Heart left ventricle (tissue), 16 donors: ENCODE results near the gene CRYGA. TPM values are rescaled to one million over a fixed set of nuclear protein-coding genes. Genes with fewer than 3 reads are reported as not detected.

ENCODE experiments used
- ATAC-seq, 4 donors: fragments of 200-7000 bp; cut with Tn5 transposase; one replicate each; pipeline ENCODE4 v1.9.1; 2020 to 2022; ENCODE audit warnings: moderate library complexity in 4 of 4, mild to moderate bottlenecking in 3 of 4, moderate number of reproducible peaks in 1 of 4
- DNase-seq, 5 donors: peaks; one replicate each; pipeline ENCODE4 v3.0.0-alpha.2; 2020
- H3K27ac ChIP-seq, 12 donors: fragments of 200-600 bp; sonication (generic) in 4 of 12; one replicate each; pipeline versions ENCODE4 v1.5.0 to v1.8.0; 2016 to 2022; ENCODE audit warnings: mild to moderate bottlenecking in 2 of 12
- H3K27me3 ChIP-seq, 9 donors: fragments of 200-600 bp; sonication (generic) in 2 of 9; one replicate each; pipeline versions ENCODE4 v1.5.1 to v1.8.0; 2016 to 2022; ENCODE audit warnings: mild to moderate bottlenecking in 3 of 9
- H3K36me3 ChIP-seq, 9 donors: fragments of 200-600 bp; sonication (generic) in 2 of 9; one replicate each; pipeline versions ENCODE4 v1.5.0 to v1.8.0; 2018 to 2022; ENCODE audit warnings: mild to moderate bottlenecking in 2 of 9
- H3K4me1 ChIP-seq, 12 donors: fragments of 200-600 bp; sonication (generic) in 4 of 12; one replicate each; pipeline versions ENCODE4 v1.5.0 to v1.8.0; 2016 to 2022; ENCODE audit warnings: mild to moderate bottlenecking in 3 of 12
- H3K4me3 ChIP-seq, 12 donors: fragments of 200-600 bp; sonication (generic) in 4 of 12; one replicate each; pipeline versions ENCODE4 v1.5.0 to v1.8.0; 2017 to 2022; ENCODE audit warnings: mild to moderate bottlenecking in 9 of 12, moderate library complexity in 4 of 12
- H3K9me3 ChIP-seq, 12 donors: fragments of 200-600 bp; sonication (generic) in 4 of 12; one replicate each; pipeline versions ENCODE4 v1.5.0 to v1.8.0; 2016 to 2022; ENCODE audit warnings: mild to moderate bottlenecking in 1 of 12
- POLR2A ChIP-seq, 2 donors: fragments of 450-650 bp; IDR thresholded peaks; one replicate each; pipeline ENCODE4 v1.6.1; 2017; ENCODE audit warnings: antibody characterized with exemption in 2 of 2, mild to moderate bottlenecking in 2 of 2, moderate library complexity in 2 of 2
- WGBS, 4 donors: extraction: QIAGEN DNeasy Blood & Tissue Kit in 2 of 4; methylation state at CpG; one replicate each; pipeline versions ENCODE4 v1.1.5 to v1.1.7; 2013 to 2018; 5-methylcytosine and 5-hydroxymethylcytosine counted together
- intact Hi-C, 10 donors: fragments of 100-400 bp; cut with DNase I; formaldehyde crosslinking; loops; one replicate each; pipeline versions ENCODE4 v1.11.1 to v1.14.2; 2022
- polyA plus RNA-seq, 2 donors: library from polyadenylated mRNA; stranded (reverse); fragments of 200-250 nt; gene quantifications; one replicate each; pipeline ENCODE4 v1.2.3, GENCODE V29; 2013
- total RNA-seq, 9 donors: library from RNA; depleted of rRNA in 2 of 9; stranded (reverse); fragments of >200 nt in 2 of 9; fragmentation: NEBNext Ultra II Directional in 3 of 9; extraction: Animal tissue kit (Norgen Biotek cat#: 25700) in 3 of 9; gene quantifications; one replicate each; pipeline versions ENCODE4 v1.1.0 to v1.2.4, GENCODE V29; 2016 to 2023
- TF ChIP-seq, protein P1 (sequence below), 12 donors: fragments of 200-600 bp; sonication (generic) in 4 of 12; IDR thresholded peaks; one replicate each; pipeline versions ENCODE4 v1.5.0 to v1.8.0; 2018 to 2022; ENCODE audit warnings: antibody characterized with exemption in 12 of 12, mild to moderate bottlenecking in 5 of 12
- donor health status: ischemic (EF 13 %, LVEDD 7.1; RV severe dilation, severe dysfunction).
- donor health status: healthy with polysubstance abuse.
- donor health status: DM: no; HTN: yes; CAD: no.
- donor health status: DM: no; HTN: no; CAD: no.
- donor health status: ischemic (EF 25% LVEDD 6.9; RV normal size, moderate dysfunction).
- donor health status: ischemic (EF 25% LVEDD 5.7; RV mildly dilated, moderate dysfunction).
- donor health status: healthy.
- donor health status: DM: yes; HTN: yes; CAD: no.
- donor health status: ischemic (EF 35%, LVEDD 5.7; RV mildly dilated, moderate dysfunction).
- donor health status: nonischemic (EF 11% LVEDD 7.7; RV severe dilation, severe dysfunction).
- donor health status: DM: yes; HTN: yes; CAD: no.
- donor health status: PGD.
- donor health status: ischemic (EF 29% LVEDD 5.4; RV normal size, mild dysfunction).
- donor health status: nonischemic (EF 23%, LVEDD 6.1; RV moderate dilation, normal function).

CRYGA gene
- total and polyA plus RNA-seq, 11 donors = not detected

DNA sequence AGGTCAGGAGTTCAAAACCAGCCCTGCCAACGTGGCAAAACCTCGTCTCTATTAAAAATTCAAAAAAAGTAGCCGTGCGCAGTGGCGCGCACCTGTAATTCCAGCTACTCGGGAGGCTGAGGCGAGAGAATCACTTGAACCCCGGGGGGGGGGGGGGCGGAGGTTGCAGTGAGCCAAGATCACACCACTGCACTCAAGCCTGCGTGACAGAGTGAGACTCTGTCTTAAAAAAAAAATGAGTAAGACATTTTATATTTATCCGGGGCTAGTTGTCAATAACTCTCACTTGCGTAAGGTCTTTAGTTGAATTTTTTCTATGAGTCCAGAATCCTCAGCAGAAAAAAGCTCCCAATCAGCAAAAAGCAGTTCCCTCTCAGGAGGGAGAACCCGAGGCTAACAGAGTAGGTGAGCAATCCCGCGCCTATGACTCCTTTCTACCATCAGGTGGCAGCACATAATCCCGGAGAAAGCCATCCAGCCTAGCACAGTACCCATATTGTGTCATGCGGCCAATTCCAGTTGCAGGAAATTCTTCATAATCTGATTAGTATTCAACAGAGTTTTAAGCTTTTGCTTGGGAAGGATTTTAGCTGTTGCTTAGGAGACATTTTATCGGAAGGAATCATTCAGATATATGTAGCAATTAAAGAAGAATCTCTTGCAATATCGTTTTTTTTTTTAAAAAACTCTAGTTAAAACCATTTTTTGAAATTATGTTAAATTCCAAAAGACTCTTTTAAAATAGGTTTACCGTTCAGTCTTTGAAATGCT lies 11.9 kb upstream of the CRYGA start:
- no peaks in the 10 kb centered on the region for H3K36me3 ChIP-seq
- intact Hi-C loops = loop anchor here in 7 of 10 donors (1.0 to 10.0 kb wide), 4 partner anchors 70 to 79 kb away; no protein-coding TSS in a partner anchor
- H3K27me3 ChIP-seq = peaks cover 0 to 5% (median 0%) of the 10 kb centered on the region in 9 donors
- no peaks in the 10 kb centered on the region for H3K9me3 ChIP-seq
- no peak overlapping the region for H3K27ac ChIP-seq
- 39 to 43% (median 42%) methylated on average over 20 to 21 of the region's 21 CpGs for WGBS, 4 donors
- DNase-seq (peak; percentile 61 to 77 (median 67)), ATAC-seq (peak; percentile 90 to 98 (median 96))
- TF ChIP-seq POLR2A (IDR thresholded peaks at IDR 0.05) = no peak
- TF ChIP-seq, protein P1, sequence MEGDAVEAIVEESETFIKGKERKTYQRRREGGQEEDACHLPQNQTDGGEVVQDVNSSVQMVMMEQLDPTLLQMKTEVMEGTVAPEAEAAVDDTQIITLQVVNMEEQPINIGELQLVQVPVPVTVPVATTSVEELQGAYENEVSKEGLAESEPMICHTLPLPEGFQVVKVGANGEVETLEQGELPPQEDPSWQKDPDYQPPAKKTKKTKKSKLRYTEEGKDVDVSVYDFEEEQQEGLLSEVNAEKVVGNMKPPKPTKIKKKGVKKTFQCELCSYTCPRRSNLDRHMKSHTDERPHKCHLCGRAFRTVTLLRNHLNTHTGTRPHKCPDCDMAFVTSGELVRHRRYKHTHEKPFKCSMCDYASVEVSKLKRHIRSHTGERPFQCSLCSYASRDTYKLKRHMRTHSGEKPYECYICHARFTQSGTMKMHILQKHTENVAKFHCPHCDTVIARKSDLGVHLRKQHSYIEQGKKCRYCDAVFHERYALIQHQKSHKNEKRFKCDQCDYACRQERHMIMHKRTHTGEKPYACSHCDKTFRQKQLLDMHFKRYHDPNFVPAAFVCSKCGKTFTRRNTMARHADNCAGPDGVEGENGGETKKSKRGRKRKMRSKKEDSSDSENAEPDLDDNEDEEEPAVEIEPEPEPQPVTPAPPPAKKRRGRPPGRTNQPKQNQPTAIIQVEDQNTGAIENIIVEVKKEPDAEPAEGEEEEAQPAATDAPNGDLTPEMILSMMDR (IDR thresholded peaks at IDR 0.05) = peak; percentile 79 to 93 (median 87)
- H3K4me3 ChIP-seq = no peak overlapping the region
- H3K4me1 ChIP-seq = peaks cover 0 to 34% (median 0%) of the 10 kb centered on the region in 12 donors

DNA sequence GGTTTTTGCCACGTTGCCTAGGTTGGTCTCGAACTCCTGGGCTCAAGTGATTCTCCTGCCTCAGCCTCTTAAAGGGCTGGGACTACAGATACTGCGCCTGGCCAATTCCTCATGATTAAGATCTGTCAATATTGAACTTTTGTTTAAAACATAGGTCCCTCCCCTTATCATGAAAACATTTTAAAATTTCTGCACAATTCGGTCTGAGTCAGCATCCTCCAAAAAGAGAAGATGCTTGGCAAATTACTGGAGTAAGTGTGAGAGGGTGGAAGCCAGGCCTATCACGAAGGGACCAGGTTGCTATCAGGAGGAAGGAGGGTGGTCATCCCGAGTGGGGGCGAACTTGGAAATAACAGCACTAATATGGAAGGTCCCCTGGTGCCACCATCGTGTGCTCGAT lies 10.8 kb upstream of the CRYGA start:
- H3K4me3 ChIP-seq = no peak overlapping the region
- no peaks in the 10 kb centered on the region for H3K9me3 ChIP-seq
- H3K27ac ChIP-seq = peak overlapping the region in 1 of 12 donors; percentile 59
- intact Hi-C loops = loop anchor here in 2 of 10 donors (5.0 to 10.0 kb wide), 2 partner anchors 71 to 78 kb away; no protein-coding TSS in a partner anchor
- H3K4me1 ChIP-seq = peaks cover 0 to 34% (median 0%) of the 10 kb centered on the region in 12 donors
- no peaks in the 10 kb centered on the region for H3K36me3 ChIP-seq
- no peak for TF ChIP-seq POLR2A (IDR thresholded peaks at IDR 0.05)
- TF ChIP-seq, protein P1 (IDR thresholded peaks at IDR 0.05) = no peak
- DNase-seq (no peak), ATAC-seq (no peak)
- WGBS, 4 donors = 77 to 88% (median 82%) methylated on average over 9 of the region's 9 CpGs
- peaks cover 0 to 9% (median 0%) of the 10 kb centered on the region in 9 donors for H3K27me3 ChIP-seq

DNA sequence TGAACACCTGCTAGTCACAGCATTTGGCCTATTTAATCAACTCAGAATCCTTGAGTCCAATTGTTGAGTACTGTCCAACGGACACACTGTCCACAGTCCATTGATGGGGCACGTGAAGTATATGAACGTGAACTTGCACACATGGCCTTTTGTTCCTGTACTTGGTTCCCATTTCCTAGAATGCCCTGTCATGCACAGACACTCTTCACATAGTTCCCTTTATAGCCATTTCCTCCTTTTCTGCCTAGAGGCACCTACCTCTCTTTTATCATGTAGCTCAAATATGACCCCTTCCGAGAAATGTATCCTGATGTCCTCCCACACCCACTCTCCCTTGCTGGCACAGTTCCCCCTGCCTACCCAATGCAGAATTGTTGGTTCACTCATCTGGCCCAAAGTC lies 8.7 kb upstream of the CRYGA start:
- Histone ChIP-seq H3K27me3 (peaks cover 0 to 9% (median 0%) of the 10 kb centered on the region in 9 donors), H3K27ac (peak overlapping the region in 1 of 12 donors; percentile 62), H3K9me3 (no peaks in the 10 kb centered on the region), H3K36me3 (no peaks in the 10 kb centered on the region), H3K4me3 (no peak overlapping the region), H3K4me1 (peaks cover 0 to 34% (median 0%) of the 10 kb centered on the region in 12 donors)
- intact Hi-C loops = loop anchor here in 2 of 10 donors (5.0 to 10.0 kb wide), 2 partner anchors 73 to 80 kb away; no protein-coding TSS in a partner anchor
- WGBS, 4 donors = 64 to 76% (median 67%) methylated on average over 4 of the region's 4 CpGs
- DNase-seq = no peak
- TF ChIP-seq, protein P1 (IDR thresholded peaks at IDR 0.05) = no peak
- no peak for TF ChIP-seq POLR2A (IDR thresholded peaks at IDR 0.05)
- ATAC-seq = peak in 3 of 4 donors; percentile 49 to 79 (median 60)

DNA sequence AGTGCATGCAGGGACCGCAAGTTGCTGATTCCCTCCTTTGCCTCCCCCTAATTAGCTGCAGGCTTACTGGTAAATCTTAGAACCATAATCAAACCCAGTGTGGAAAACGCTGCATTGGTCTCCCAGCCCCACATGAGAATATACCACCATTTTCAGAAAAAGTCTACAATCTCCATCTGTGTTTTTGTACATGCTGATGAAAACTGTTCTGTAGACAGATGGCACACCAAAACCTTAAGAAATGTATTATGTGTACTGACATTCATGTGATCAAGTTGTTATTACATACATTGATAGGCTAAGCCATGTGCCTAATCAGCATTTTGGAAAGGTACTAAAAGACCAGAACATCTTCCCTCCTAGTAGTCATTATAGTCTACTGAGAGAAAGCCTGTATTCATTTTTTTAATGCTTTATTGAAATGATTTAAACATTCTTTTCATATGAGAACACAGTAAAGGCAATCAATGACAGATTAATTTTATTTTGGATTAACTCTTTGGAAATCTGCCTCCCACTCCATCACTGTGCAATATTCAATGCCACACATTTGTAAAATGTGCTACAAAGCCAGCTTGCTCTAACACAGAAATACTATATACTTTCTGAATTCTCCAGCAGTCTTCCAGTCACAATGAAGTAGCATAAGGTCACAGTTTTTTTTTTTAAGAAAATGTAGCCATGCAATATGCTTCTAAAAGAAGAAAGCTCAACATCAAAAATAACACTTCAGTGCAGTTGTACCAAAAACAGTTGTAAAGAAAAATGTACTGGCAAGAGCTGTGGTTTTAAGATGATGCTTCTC lies 1.8 kb upstream of the CRYGA start:
- Histone ChIP-seq H3K27ac (no peak overlapping the region), H3K27me3 (peaks cover 0 to 17% (median 4%) of the 10 kb centered on the region in 9 donors), H3K4me3 (no peak overlapping the region), H3K4me1 (no peaks in the 10 kb centered on the region), H3K36me3 (no peaks in the 10 kb centered on the region), H3K9me3 (no peaks in the 10 kb centered on the region)
- TF ChIP-seq, protein P1 (IDR thresholded peaks at IDR 0.05) = no peak
- TF ChIP-seq POLR2A (IDR thresholded peaks at IDR 0.05) = no peak
- intact Hi-C loops = no loop called here
- 73 to 91% (median 82%) methylated on average over 2 of the region's 2 CpGs for WGBS, 4 donors
- DNase-seq (no peak), ATAC-seq (no peak)
